Brain microvascular endothelial cell (primary cell): Measurements from ENCODE around the gene SUN2.

ENCODE experiments used
- DNase-seq: peaks from one replicate; pipeline ENCODE4 v3.0.0-alpha.2; 2020
- H3K27ac ChIP-seq: fragments of 250-450 bp; sonication (Bioruptor Pico); 2 replicates; pipeline ENCODE4 v1.5.1; 2020; ENCODE audit warnings: mild to moderate bottlenecking, moderate library complexity
- H3K27me3 ChIP-seq: fragments of 250-450 bp; sonication (Bioruptor Pico); replicated peaks from 2 replicates; pipeline ENCODE4 v1.5.1; 2020; ENCODE audit warnings: mild to moderate bottlenecking
- H3K36me3 ChIP-seq: fragments of 250-450 bp; sonication (Bioruptor Pico); replicated peaks from 2 replicates; pipeline ENCODE4 v1.5.1; 2020; ENCODE audit warnings: mild to moderate bottlenecking
- H3K4me3 ChIP-seq: 2 replicates; pipeline ENCODE4 v1.5.1; 2011; ENCODE audit warnings: low read depth, mild to moderate bottlenecking, control low read depth, low read length, moderate library complexity
- in situ Hi-C: cut with HindIII; loops from 2 replicates; pipeline ENCODE4 v1.10.0; 2017; ENCODE audit warnings: low sequenced_read_pairs, low pct_ligation_motif_present
- TF ChIP-seq, protein P1 (sequence below): IDR thresholded peaks from 2 replicates; pipeline ENCODE4 v1.5.1; 2011; ENCODE audit warnings: low read depth, mild to moderate bottlenecking, moderate library complexity, low read length, control low read depth, inconsistent platforms; ENCODE audit errors: missing control alignments

Gene SUN2

DNA sequence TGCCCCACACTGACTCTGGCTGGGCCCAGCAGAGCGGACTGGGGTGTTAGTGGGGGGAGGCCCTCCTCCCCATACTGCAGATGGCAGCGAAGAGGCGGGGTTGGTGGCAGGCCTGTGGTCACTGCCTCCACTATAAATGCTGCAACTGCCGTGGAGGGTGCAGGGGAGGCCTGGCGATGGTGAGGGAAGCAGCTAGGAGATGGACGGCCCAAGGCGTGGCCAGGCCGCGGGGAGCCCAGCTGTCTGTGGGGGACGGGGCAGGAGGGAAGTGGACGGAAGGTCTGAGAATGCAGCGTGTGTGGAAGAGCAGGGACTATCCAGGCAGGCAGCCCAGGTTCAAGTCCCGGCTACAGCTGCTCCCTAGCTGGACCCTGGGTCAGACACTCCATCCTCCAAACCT lies 19.9 kb upstream of the SUN2 start:
- no peak for DNase-seq
- Histone ChIP-seq H3K4me3 (no peak overlapping the region), H3K36me3 (no peaks in the 10 kb centered on the region), H3K27ac (no peak overlapping the region), H3K27me3 (no peaks in the 10 kb centered on the region)
- in situ Hi-C loops = no loop called here
- TF ChIP-seq, protein P1, sequence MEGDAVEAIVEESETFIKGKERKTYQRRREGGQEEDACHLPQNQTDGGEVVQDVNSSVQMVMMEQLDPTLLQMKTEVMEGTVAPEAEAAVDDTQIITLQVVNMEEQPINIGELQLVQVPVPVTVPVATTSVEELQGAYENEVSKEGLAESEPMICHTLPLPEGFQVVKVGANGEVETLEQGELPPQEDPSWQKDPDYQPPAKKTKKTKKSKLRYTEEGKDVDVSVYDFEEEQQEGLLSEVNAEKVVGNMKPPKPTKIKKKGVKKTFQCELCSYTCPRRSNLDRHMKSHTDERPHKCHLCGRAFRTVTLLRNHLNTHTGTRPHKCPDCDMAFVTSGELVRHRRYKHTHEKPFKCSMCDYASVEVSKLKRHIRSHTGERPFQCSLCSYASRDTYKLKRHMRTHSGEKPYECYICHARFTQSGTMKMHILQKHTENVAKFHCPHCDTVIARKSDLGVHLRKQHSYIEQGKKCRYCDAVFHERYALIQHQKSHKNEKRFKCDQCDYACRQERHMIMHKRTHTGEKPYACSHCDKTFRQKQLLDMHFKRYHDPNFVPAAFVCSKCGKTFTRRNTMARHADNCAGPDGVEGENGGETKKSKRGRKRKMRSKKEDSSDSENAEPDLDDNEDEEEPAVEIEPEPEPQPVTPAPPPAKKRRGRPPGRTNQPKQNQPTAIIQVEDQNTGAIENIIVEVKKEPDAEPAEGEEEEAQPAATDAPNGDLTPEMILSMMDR = no peak

DNA sequence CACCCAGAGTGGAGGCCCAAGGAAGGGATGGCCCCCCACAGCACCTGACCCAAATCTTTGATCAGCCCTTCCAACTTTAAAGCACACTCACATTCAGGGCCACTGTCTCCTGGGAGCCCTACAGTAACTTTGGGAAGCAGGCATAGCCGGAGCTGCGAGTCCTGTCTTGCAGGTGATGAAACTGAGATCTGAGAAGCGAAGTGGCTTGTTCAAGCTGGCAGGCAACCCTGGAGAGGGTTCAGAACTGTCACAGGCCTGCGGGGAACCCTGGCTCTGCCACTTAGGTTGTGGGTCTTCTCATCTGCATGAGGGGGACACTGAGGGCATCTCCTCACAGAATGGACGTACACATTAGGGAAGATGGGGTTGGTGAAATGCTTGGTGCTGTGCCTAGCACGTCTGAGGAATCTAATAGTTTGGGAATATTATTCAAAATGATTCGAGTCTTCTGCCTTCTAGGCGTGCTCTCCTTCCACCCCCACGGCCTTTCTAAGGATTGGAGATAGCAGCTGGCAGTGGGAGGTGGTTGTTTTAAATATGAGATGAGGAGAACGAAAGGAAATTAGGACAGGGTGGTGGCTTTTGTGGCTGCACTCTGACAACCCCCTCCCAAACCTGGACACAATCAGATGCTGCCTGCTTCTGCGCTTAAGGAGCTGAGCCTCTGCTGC lies 18.8 kb upstream of the SUN2 start:
- H3K27me3 ChIP-seq = no peaks in the 10 kb centered on the region
- no peak overlapping the region for H3K4me3 ChIP-seq
- no peak for DNase-seq
- TF ChIP-seq, protein P1 = no peak
- H3K36me3 ChIP-seq = no peaks in the 10 kb centered on the region
- H3K27ac ChIP-seq = no peak overlapping the region
- in situ Hi-C loops = no loop called here

DNA sequence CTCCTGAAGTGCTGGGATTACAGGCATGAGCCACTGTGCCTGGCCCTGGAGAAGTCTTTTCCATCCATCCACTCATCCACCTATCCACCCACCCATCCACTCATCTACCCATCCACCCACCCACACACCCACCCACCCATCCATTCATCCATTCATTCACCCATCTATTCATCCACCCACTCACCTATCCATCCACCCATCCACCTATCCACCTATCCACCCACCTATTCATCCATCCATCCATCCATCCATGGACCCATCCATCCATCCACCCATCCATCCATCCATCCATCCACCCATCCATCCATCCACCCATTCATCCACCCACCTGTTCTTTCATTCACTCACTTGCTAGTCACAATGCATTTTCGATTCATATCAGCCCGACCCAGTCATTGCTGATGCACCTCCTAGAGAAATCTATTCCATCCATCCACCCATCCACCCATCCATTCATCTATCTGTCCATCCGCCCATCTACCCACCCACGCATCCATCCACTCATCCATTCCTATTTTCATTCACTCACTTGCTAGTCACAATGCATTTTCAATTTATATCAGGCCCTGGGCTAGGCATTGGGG lies 17.7 kb upstream of the SUN2 start:
- H3K4me3 ChIP-seq = no peak overlapping the region
- no peak overlapping the region for H3K27ac ChIP-seq
- TF ChIP-seq, protein P1 = no peak
- in situ Hi-C loops = no loop called here
- H3K27me3 ChIP-seq = no peaks in the 10 kb centered on the region
- DNase-seq = no peak
- H3K36me3 ChIP-seq = no peaks in the 10 kb centered on the region

DNA sequence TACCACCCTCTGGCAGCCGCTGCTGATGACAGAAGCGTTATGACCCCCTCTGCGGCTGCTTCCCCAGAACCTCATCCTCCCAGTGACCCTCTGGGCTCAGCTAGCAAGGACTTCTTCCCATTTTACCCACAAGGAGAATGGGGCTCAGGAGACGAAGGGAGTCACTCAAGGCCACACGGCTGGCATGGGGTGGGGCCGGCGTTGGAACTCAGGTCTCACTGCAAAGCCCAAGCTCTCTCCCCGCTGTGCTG lies 16.8 kb upstream of the SUN2 start:
- Histone ChIP-seq H3K4me3 (no peak overlapping the region), H3K27ac (no peak overlapping the region), H3K27me3 (no peaks in the 10 kb centered on the region), H3K36me3 (no peaks in the 10 kb centered on the region)
- in situ Hi-C loops = no loop called here
- no peak for DNase-seq
- TF ChIP-seq, protein P1 = no peak

DNA sequence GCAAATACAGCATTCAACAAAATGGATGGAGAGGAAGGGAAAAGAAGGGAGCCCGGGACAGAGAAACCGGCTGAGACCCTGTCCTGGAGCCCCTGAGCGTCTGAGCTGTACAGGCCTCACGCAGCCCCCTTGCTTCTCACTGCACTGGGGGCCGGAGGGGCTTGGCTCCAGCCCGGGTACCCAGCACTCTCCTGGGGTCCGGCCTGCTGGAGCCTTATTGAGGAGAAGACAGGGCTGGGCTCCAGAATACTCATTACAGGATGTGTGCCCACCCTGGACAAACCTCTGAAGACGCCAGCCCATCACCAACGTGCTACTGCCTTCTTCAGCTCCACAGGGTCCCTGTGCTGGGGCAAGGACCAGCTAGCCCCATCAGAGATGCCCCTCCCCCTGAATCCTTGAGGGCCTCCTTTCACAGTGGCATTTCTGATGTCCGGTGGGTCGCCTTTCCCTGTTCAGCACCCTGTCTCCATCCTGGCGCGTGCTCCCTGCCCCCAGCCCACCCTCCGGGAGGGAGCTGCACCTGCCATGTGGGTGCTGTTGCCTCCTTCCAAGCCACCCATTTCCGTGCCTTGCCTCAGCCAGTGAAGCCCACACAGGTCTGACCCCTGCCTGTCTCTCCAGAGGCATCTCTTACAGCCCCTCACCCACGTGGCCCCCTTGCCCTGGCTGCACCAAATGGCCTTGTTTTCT lies 14.6 kb upstream of the SUN2 start:
- in situ Hi-C loops = no loop called here
- no peaks in the 10 kb centered on the region for H3K36me3 ChIP-seq
- no peaks in the 10 kb centered on the region for H3K27me3 ChIP-seq
- DNase-seq = no peak
- TF ChIP-seq, protein P1 = no peak
- H3K27ac ChIP-seq = no peak overlapping the region
- H3K4me3 ChIP-seq = no peak overlapping the region
